ENCODE data around the gene FHAD1.

The FHAD1 gene

DNA sequence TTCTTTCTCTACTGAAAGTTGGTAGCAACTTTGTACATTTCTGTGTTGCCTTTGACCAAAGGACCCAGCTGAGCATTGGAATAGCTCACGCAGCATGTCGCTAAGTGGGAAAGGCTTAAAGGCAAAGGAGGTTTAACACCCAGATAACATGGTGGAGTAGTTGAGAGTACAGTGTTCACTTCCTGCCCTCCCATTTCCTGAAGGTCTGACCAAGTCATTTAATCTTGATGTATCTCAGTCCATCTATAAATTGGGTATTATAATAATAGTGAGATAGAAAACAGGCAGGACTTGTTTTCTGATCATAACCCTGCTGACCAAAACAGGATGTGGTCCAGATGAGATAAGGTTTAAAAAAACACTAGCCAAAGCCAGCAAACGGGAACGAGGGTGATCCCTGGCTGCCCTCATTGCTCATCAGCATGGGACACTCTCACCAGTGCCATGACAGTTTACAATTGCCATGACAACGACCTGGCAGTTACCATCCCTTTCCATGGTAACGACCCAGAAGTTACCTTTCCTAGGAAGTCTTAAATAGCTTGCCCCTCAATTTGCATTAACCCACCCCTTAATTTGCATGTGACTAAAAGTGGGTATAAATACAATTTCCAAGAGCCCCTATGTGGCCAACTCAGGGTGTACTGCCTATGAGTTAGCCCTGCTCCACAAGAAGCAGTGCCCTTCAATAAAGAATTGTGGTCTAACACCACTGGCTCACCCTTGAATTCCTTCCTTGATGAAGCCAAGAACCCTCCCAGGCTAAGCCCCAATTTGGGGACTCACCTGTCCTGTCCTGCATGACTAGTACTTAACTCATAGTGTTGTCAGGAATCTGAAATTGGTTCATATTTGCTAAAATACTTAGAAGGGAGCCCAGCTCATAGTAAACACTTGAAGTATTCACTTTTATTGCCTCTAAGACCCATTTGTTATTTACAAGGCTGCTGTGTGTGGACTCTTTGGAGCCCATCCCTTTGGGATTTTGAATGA is 28.4 kb upstream of the FHAD1 start:
- no peak for DNase-seq (ENCODE audit: low spot score)

GRCh38 chr1:15219280-15220023 is 27.6 kb upstream of the FHAD1 start:
- DNase-seq (ENCODE audit: low spot score), result no peak

GRCh38 chr1:15220024-15220392 is 27.0 kb upstream of the FHAD1 start:
- no peak for DNase-seq (ENCODE audit: low spot score)

- no peak for DNase-seq (ENCODE audit: low spot score)
Observed at GRCh38 chr1:15220825-15221431, 26.1 kb upstream of the FHAD1 start.

- no peak for DNase-seq (ENCODE audit: low spot score)
Observed at GRCh38 chr1:15222653-15223303, 24.2 kb upstream of the FHAD1 start.

DNA sequence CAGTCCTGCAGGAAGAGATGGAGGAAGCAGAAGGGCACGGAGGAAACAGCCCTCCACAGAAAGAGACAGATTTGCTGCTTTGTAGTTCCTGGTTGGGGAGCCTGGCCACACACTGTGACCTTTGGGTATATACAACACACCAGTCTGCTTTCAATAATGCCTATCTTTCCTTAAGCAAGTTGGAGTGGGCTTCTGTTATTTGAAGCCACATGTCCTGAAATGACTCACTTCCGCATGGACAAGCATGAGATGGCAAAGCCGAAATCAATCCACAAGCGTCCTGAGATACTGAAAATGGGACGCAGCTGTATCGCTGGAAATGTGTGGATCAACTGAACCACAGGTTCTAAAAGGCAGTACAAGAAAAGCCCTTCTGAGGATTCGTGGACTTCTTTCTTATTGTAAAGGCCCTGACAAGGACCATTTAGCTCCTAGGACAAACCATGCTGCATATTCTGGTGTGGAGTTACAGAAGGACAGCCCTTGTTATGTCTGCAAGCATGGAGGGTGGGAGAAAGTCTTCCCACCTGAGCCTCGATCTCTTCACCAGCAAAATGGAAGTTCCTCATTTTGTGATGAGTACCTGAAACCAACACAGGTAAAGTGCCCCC is 22.7 kb upstream of the FHAD1 start:
- no peak for DNase-seq (ENCODE audit: low spot score)

- no peak for DNase-seq (ENCODE audit: low spot score)
Observed at GRCh38 chr1:15224974-15225373, 22.0 kb upstream of the FHAD1 start.

DNA sequence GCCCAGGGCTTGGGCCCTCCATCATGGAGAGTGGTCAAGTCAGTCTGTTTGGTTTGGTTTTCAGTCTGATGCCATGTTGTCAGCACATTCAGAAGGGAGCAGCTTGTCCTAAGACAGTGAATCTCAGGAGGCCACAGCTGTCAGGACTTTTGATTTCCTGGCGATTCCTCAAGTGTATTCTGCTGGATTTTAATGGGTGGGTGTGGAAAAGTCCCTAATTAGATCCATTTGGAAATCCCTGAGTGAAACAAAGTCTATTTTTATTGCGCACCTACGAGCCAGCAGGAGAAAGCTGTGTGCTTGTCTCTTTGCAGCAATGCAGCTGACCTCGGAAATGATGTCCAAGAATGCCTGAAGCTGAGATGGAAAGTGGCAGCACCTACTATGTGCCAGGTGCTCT is 21.6 kb upstream of the FHAD1 start:
- no peak for DNase-seq (ENCODE audit: low spot score)

DNA sequence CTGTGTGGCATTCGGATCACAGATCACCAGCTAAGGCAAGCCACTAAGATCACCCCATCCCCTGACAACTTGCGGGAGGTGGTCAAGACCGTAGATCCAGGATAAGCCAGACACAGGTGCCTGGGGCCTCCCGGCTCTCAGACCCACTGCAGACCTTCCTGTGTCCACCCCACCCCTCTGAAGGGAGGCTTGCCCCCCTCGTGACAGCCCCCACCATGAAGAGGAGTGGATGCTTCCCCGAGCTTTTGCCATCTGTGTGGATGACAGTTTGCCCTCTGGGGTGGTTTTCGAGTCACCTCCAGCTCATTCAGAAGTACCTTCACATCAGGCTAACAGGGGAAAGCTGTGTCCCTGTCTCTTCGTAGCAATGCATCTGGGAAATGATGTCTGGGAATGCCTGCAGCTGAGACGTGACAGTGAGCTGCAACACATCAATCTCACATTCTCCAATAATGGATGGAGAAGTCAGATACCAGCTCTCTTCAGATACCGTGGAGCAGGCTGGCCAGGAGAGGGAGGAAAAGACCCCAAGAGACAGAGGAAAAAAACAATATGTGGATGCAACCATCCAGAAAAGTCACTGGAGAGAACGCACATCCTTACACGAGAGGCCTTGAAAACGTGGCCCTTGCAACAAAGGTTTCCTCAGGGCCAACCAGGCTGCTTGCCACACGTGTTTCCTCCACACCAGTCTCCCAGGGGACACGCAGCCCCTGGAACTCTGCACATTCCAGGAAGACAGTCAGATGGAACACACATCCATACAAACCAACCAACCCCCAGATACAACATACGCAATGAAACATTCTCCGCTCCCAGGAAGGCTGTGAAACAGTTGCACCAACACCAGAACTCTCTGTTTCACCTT is 20.4 kb upstream of the FHAD1 start:
- DNase-seq (ENCODE audit: low spot score), result no peak

DNA sequence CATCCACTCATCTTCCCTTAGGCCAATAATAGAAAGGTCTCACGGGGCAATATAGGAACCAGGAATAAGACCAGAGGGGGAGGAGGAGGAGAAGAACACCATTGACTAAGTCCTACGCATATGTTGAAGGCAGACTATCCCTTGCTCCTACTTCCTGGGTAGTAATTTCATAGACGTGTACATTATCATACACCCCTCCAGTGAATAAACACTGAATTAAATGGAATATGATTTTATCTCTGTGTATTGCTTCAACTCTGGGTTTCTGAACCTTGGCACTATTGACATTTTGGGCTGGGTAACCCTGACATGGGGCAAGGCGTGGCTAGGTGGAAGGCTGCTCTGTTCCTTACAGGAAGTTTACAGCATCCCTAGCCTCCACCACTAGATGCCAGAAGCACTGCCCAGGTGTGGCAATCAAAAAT is 17.3 kb upstream of the FHAD1 start:
- DNase-seq (ENCODE audit: low spot score), result no peak

GRCh38 chr1:15231714-15232201 is 15.3 kb upstream of the FHAD1 start:
- no peak for DNase-seq (ENCODE audit: low spot score)

DNA sequence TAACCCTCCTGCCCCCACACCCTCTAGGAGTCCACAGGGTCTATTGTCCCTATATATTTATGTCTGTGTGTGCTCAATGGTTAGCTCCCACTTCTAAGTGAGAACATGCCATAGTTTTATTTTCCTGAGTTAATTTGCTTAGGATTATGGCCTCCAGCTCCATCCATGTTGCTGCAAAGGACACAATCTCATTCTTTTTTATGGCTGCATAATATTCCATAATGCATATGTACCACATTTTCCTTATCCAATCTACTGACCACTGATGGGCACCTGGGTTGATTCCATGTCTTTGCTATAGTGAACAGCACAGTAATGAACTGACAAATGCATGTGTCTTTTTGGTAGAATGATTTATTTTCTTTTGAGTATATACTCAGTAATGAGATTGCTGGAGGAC is 13.3 kb upstream of the FHAD1 start:
- DNase-seq (ENCODE audit: low spot score), result no peak

GRCh38 chr1:15236321-15236721 is 10.7 kb upstream of the FHAD1 start:
- no peak for DNase-seq (ENCODE audit: low spot score)

- no peak for DNase-seq (ENCODE audit: low spot score)
Observed at GRCh38 chr1:15236746-15237145, 10.3 kb upstream of the FHAD1 start.

- no peak for DNase-seq (ENCODE audit: low spot score)
Observed at GRCh38 chr1:15238789-15239188, 8.2 kb upstream of the FHAD1 start.

GRCh38 chr1:15242766-15243165 is 4.3 kb upstream of the FHAD1 start:
- DNase-seq (ENCODE audit: low spot score), result no peak

GRCh38 chr1:15243275-15244043 is 3.6 kb upstream of the FHAD1 start:
- no peak for DNase-seq (ENCODE audit: low spot score)

- DNase-seq (ENCODE audit: low spot score), result no peak
Observed at GRCh38 chr1:15244813-15245212, 2.2 kb upstream of the FHAD1 start.

GRCh38 chr1:15245593-15246360 is 1.2 kb upstream of the FHAD1 start:
- DNase-seq (ENCODE audit: low spot score), result no peak
